ENCODE measurements around the gene COX5A. TPM values are rescaled to one million over a fixed set of nuclear protein-coding genes. Genes with fewer than 3 reads are reported as not detected.

Gene COX5A
- 311 and 333 TPM in 2 replicates for total RNA-seq

GRCh38 chr15:74937590-74938371 is at the start of gene COX5A:
Gene COX5A (minus strand): TSS chr15:74938073. CDS start chr15:74938014, 59 bp downstream.
- Mint-ChIP-seq H3K9me3 (no peaks in the 10 kb centered on the region), H3K4me1 (ENCODE audit: low read depth) (peaks cover 20% of the 10 kb centered on the region), H3K36me3 (ENCODE audit: low read depth) (peaks cover 20% of the 10 kb centered on the region), H3K4me3 (ENCODE audit: low read depth) (peak within 1 kb of the TSS; percentile 85), H3K27me3 (ENCODE audit: low read depth) (no peaks in the 10 kb centered on the region), H3K27ac (peak within 1 kb of the TSS; percentile 90)
- intact Hi-C loops (cut with micrococcal nuclease), result loop anchor here (5.0 to 10.0 kb wide), 7 partner anchors 35 to 395 kb away; partner anchors contain the start of genes ARID3B, C15orf39, EDC3 and SCAMP2
- DNase-seq (ENCODE audit: low spot score), result peak; percentile 92

- Mint-ChIP-seq H3K4me1 (ENCODE audit: low read depth) (peaks cover 9% of the 10 kb centered on the region), H3K27ac (peak overlapping the region; percentile 77), H3K36me3 (ENCODE audit: low read depth) (no peaks in the 10 kb centered on the region), H3K4me3 (ENCODE audit: low read depth) (no peak overlapping the region), H3K27me3 (ENCODE audit: low read depth) (peaks cover 3% of the 10 kb centered on the region), H3K9me3 (no peaks in the 10 kb centered on the region)
- intact Hi-C loops (cut with micrococcal nuclease), result loop anchor here (1.0 kb wide), 1 partner anchor 22 kb away; no protein-coding TSS in a partner anchor
- DNase-seq (ENCODE audit: low spot score), result peak; percentile 19
These were observed 45.9 kb upstream of the COX5A start for GRCh38 chr15:74983725-74984231.

GRCh38 chr15:74982183-74982582 is 44.3 kb upstream of the COX5A start:
- Mint-ChIP-seq H3K9me3 (no peaks in the 10 kb centered on the region), H3K4me1 (ENCODE audit: low read depth) (peaks cover 21% of the 10 kb centered on the region), H3K36me3 (ENCODE audit: low read depth) (no peaks in the 10 kb centered on the region), H3K27me3 (ENCODE audit: low read depth) (peaks cover 3% of the 10 kb centered on the region), H3K4me3 (ENCODE audit: low read depth) (no peak overlapping the region), H3K27ac (no peak overlapping the region)
- DNase-seq (ENCODE audit: low spot score), result no peak
- intact Hi-C loops (cut with micrococcal nuclease), result no loop called here

GRCh38 chr15:74978503-74978902 is 40.6 kb upstream of the COX5A start:
- DNase-seq (ENCODE audit: low spot score), result no peak

DNA sequence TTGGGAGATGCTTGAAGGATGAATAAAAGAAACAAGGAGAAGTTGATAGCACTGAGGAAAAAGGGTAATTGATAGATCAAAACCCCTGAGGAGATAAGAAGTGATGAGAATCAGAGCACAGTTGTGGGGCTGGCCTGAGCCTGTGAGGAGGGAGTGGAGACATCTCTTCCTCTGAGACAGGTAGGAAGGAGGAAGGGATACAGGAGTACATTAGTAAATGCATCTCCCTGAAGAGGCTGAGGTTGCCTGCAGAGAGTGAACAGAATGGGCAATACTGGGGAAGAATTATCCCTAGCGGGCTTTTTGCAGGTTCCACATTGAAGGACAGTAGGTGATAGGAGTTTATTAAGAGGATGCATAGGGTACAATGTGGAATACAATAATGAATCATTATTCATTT is 40.2 kb upstream of the COX5A start:
- Mint-ChIP-seq H3K4me1 (ENCODE audit: low read depth) (peaks cover 12% of the 10 kb centered on the region), H3K4me3 (ENCODE audit: low read depth) (no peak overlapping the region), H3K9me3 (no peaks in the 10 kb centered on the region), H3K36me3 (ENCODE audit: low read depth) (no peaks in the 10 kb centered on the region), H3K27ac (peak overlapping the region; percentile 49), H3K27me3 (ENCODE audit: low read depth) (peaks cover 3% of the 10 kb centered on the region)
- intact Hi-C loops (cut with micrococcal nuclease), result no loop called here
- DNase-seq (ENCODE audit: low spot score), result no peak

More at GRCh38 chr15:74978503-74978902, 40.6 kb upstream of the COX5A start:
- Mint-ChIP-seq H3K27ac (no peak overlapping the region), H3K4me1 (ENCODE audit: low read depth) (peaks cover 13% of the 10 kb centered on the region), H3K9me3 (no peaks in the 10 kb centered on the region), H3K4me3 (ENCODE audit: low read depth) (no peak overlapping the region), H3K36me3 (ENCODE audit: low read depth) (no peaks in the 10 kb centered on the region), H3K27me3 (ENCODE audit: low read depth) (peaks cover 3% of the 10 kb centered on the region)
- intact Hi-C loops (cut with micrococcal nuclease), result no loop called here

DNA sequence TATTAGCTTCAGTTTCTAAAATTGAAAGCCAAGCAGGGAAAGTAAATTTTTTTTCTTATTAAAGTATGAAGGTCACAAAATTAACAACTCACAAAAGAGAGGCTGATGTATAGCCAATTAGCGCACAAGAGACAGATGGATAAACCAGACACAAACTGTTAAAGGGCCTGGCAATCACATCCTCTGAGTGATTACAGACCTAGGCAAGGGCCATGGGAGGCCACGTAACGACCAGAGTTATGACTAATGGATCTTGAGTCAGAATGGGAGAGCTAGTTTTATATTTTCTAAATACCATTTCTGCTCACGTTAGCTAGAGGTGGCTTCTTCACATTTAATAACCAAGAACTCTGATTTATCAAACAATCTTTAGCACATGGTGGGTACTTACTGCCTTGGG is 39.7 kb upstream of the COX5A start:
- H3K27ac Mint-ChIP-seq, result peak overlapping the region; percentile 49
- no peak overlapping the region for H3K4me3 Mint-ChIP-seq (ENCODE audit: low read depth)
- no peak for DNase-seq (ENCODE audit: low spot score)
- H3K27me3 Mint-ChIP-seq (ENCODE audit: low read depth), result peaks cover 7% of the 10 kb centered on the region
- no peaks in the 10 kb centered on the region for H3K9me3 Mint-ChIP-seq
- no peaks in the 10 kb centered on the region for H3K36me3 Mint-ChIP-seq (ENCODE audit: low read depth)
- intact Hi-C loops (cut with micrococcal nuclease), result no loop called here
- peaks cover 12% of the 10 kb centered on the region for H3K4me1 Mint-ChIP-seq (ENCODE audit: low read depth)

GRCh38 chr15:74976159-74976558 is 38.3 kb upstream of the COX5A start:
- Mint-ChIP-seq H3K27ac (no peak overlapping the region), H3K36me3 (ENCODE audit: low read depth) (no peaks in the 10 kb centered on the region), H3K4me3 (ENCODE audit: low read depth) (no peak overlapping the region), H3K9me3 (no peaks in the 10 kb centered on the region), H3K4me1 (ENCODE audit: low read depth) (peaks cover 12% of the 10 kb centered on the region), H3K27me3 (ENCODE audit: low read depth) (peaks cover 7% of the 10 kb centered on the region)
- no peak for DNase-seq (ENCODE audit: low spot score)
- intact Hi-C loops (cut with micrococcal nuclease), result no loop called here

DNA sequence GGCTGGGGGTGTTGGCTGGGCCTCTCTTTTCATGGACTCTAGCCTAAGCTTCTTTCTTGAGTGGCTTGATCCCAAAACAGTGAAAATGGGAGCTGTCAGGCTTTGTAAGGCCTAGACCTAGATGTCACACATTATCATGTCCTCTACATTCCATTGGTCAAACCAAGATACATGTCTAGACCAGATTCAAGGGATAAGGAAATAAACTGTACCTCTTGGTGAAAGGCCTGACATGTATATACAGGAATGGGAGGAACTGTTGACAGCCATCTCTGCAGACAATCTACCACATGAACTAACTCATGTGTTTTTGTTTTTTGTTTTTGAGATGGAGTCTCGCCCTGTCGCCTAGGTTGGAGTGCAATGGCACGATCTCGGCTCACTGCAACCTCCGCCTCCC is 29.8 kb upstream of the COX5A start:
- H3K9me3 Mint-ChIP-seq, result no peaks in the 10 kb centered on the region
- no peaks in the 10 kb centered on the region for H3K4me1 Mint-ChIP-seq (ENCODE audit: low read depth)
- no peak overlapping the region for H3K4me3 Mint-ChIP-seq (ENCODE audit: low read depth)
- no peak overlapping the region for H3K27ac Mint-ChIP-seq
- intact Hi-C loops (cut with micrococcal nuclease), result no loop called here
- no peaks in the 10 kb centered on the region for H3K36me3 Mint-ChIP-seq (ENCODE audit: low read depth)
- no peak for DNase-seq (ENCODE audit: low spot score)
- H3K27me3 Mint-ChIP-seq (ENCODE audit: low read depth), result no peaks in the 10 kb centered on the region

- Mint-ChIP-seq H3K9me3 (no peaks in the 10 kb centered on the region), H3K27me3 (ENCODE audit: low read depth) (peaks cover 16% of the 10 kb centered on the region), H3K4me1 (ENCODE audit: low read depth) (peaks cover 12% of the 10 kb centered on the region), H3K4me3 (ENCODE audit: low read depth) (no peak overlapping the region), H3K36me3 (ENCODE audit: low read depth) (no peaks in the 10 kb centered on the region), H3K27ac (no peak overlapping the region)
- intact Hi-C loops (cut with micrococcal nuclease), result no loop called here
- DNase-seq (ENCODE audit: low spot score), result no peak
These were observed 26.9 kb upstream of the COX5A start for GRCh38 chr15:74964794-74965193.

GRCh38 chr15:74963213-74963612 is 25.3 kb upstream of the COX5A start:
- peaks cover 31% of the 10 kb centered on the region for H3K27me3 Mint-ChIP-seq (ENCODE audit: low read depth)
- no peak for DNase-seq (ENCODE audit: low spot score)
- no peaks in the 10 kb centered on the region for H3K36me3 Mint-ChIP-seq (ENCODE audit: low read depth)
- H3K27ac Mint-ChIP-seq, result no peak overlapping the region
- peaks cover 18% of the 10 kb centered on the region for H3K4me1 Mint-ChIP-seq (ENCODE audit: low read depth)
- no peaks in the 10 kb centered on the region for H3K9me3 Mint-ChIP-seq
- H3K4me3 Mint-ChIP-seq (ENCODE audit: low read depth), result no peak overlapping the region
- intact Hi-C loops (cut with micrococcal nuclease), result no loop called here

DNA sequence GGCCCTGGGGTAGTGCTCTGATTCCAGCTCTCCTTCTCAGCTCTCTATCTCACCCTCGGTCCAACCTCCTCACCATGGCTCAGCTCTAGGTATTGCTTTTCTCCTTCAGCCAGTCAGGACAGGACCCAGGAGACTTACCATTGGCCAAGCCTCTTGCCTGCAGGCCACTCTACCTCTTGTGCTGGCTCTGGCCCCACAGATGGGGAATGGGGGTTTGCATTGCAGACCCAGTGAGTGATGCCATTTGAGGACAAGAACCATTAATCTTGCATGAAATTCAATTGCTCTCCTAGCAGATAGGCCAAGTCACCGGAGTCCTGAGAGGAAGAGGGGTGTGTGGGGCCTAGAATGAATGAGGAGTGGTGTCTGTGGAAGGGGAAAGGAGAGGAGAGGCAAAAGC is 24.8 kb upstream of the COX5A start:
- intact Hi-C loops (cut with micrococcal nuclease), result no loop called here
- Mint-ChIP-seq H3K9me3 (no peaks in the 10 kb centered on the region), H3K27me3 (ENCODE audit: low read depth) (peaks cover 35% of the 10 kb centered on the region), H3K27ac (no peak overlapping the region), H3K4me1 (ENCODE audit: low read depth) (peaks cover 21% of the 10 kb centered on the region), H3K4me3 (ENCODE audit: low read depth) (no peak overlapping the region), H3K36me3 (ENCODE audit: low read depth) (no peaks in the 10 kb centered on the region)
- no peak for DNase-seq (ENCODE audit: low spot score)

DNA sequence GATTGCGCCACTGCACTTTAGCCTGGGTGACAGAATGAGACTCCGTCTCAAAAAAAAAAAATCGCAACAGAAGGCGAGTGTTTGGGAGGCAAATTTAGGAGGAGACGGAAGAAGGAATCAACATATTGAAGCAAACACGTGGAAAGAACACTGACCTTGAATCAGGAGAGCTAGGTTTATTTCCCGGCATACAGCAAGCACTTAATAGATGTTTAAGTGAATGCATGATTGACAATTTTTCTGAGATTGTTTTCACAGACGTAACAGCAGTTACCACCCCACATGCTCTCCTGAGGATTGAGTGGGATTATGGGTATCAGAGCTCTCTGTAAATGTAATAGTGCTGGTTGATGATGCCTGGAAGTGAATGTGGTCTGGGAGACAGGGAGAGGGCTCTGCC is 24.3 kb upstream of the COX5A start:
- Mint-ChIP-seq H3K4me3 (ENCODE audit: low read depth) (no peak overlapping the region), H3K27me3 (ENCODE audit: low read depth) (peaks cover 39% of the 10 kb centered on the region), H3K27ac (no peak overlapping the region), H3K4me1 (ENCODE audit: low read depth) (peaks cover 21% of the 10 kb centered on the region), H3K36me3 (ENCODE audit: low read depth) (no peaks in the 10 kb centered on the region), H3K9me3 (no peaks in the 10 kb centered on the region)
- intact Hi-C loops (cut with micrococcal nuclease), result no loop called here
- no peak for DNase-seq (ENCODE audit: low spot score)

DNA sequence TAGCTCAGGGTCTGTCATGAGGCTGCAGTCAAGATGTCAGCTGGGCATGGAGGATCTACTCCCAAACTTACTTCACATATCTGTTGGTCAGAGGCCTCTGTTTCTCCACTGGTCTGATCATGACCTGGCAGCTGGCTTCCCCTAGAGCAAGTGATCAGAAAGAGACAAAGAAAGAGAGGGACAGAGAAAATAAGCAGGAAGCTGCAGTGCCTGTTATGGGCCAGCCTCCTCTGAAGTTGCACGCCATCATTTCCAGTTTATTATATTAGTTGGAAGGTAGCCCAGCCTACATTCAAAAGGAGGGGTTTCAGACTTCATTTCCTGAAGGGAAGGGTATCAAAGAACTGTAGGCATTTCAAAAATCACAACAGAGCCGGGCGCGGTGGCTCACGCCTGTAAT is 23.7 kb upstream of the COX5A start:
- Mint-ChIP-seq H3K27me3 (ENCODE audit: low read depth) (peaks cover 39% of the 10 kb centered on the region), H3K36me3 (ENCODE audit: low read depth) (no peaks in the 10 kb centered on the region), H3K4me3 (ENCODE audit: low read depth) (no peak overlapping the region), H3K9me3 (no peaks in the 10 kb centered on the region), H3K27ac (peak overlapping the region; percentile 73), H3K4me1 (ENCODE audit: low read depth) (peaks cover 21% of the 10 kb centered on the region)
- DNase-seq (ENCODE audit: low spot score), result no peak
- intact Hi-C loops (cut with micrococcal nuclease), result loop anchor here (1.0 kb wide), 1 partner anchor 23 kb away; no protein-coding TSS in a partner anchor

All from activated T-helper 2 cell treated with anti-CD3 and anti-CD28 coated beads, Interferon-gamma antibody, Interleukin-2, Interleukin-4, amounts not matched to agents 10 μg/mL and 5 μg/mL and 100 μg/mL, durations not matched to agents 14 hours and 24 hours and 36 hours (primary cell).